GM19455 (cell line): ENCODE measurements around the gene NFIB.

Experiments
- ATAC-seq: cut with Tn5 transposase; IDR thresholded peaks from one replicate; pipeline ENCODE4 v1.9.1; 2021; ENCODE audit not compliant: unreplicated experiment

NFIB gene

GRCh38 chr9:14281136-14281795, 32.7 kb downstream of the NFIB start:
- no peak for ATAC-seq

GRCh38 chr9:14279671-14280070, 34.3 kb downstream of the NFIB start:
- no peak for ATAC-seq

- no peak for ATAC-seq
Measured at GRCh38 chr9:14278291-14278721, 35.6 kb downstream of the NFIB start.

- ATAC-seq = no peak
Measured at GRCh38 chr9:14277761-14278160, 36.2 kb downstream of the NFIB start.

- no peak for ATAC-seq
Measured at GRCh38 chr9:14277244-14277643, 36.7 kb downstream of the NFIB start.

- no peak for ATAC-seq
Measured at GRCh38 chr9:14275331-14275730, 38.6 kb downstream of the NFIB start.

- no peak for ATAC-seq
Measured at GRCh38 chr9:14273696-14274121, 40.2 kb downstream of the NFIB start.

GRCh38 chr9:14272927-14273528, 40.9 kb downstream of the NFIB start:
- no peak for ATAC-seq

- ATAC-seq = no peak
Measured at GRCh38 chr9:14271093-14271673, 42.8 kb downstream of the NFIB start.

- no peak for ATAC-seq
Measured at GRCh38 chr9:14270358-14271092, 43.4 kb downstream of the NFIB start.

- no peak for ATAC-seq
Measured at GRCh38 chr9:14269916-14270315, 44.0 kb downstream of the NFIB start.

GRCh38 chr9:14263707-14264483, 50.0 kb downstream of the NFIB start:
- no peak for ATAC-seq

- ATAC-seq = no peak
Measured at GRCh38 chr9:14262827-14263226, 51.1 kb downstream of the NFIB start.

GRCh38 chr9:14261616-14262015, 52.3 kb downstream of the NFIB start:
- no peak for ATAC-seq

- no peak for ATAC-seq
Measured at GRCh38 chr9:14260101-14260500, 53.8 kb downstream of the NFIB start.

- ATAC-seq = no peak
Measured at GRCh38 chr9:14258660-14259239, 55.2 kb downstream of the NFIB start.

- no peak for ATAC-seq
Measured at GRCh38 chr9:14258156-14258555, 55.8 kb downstream of the NFIB start.

GRCh38 chr9:14256588-14256987, 57.4 kb downstream of the NFIB start:
- no peak for ATAC-seq

GRCh38 chr9:14251154-14252071, 62.5 kb downstream of the NFIB start:
- no peak for ATAC-seq

- ATAC-seq = no peak
Measured at GRCh38 chr9:14250794-14251153, 63.2 kb downstream of the NFIB start.
